OCI-LY3 (cell line): ENCODE measurements around the gene PRAMEF8.
"Not testable (repeated sequence)": the region's sequence is repeated elsewhere in the genome, so short reads cannot be mapped to it uniquely, and the experiment has no call there.

Experiments
- CTCF ChIP-seq: fragments of 200-600, 300-600 bp; sonication (generic); IDR thresholded peaks from 2 replicates; pipeline ENCODE4 v1.5.1; 2014; ENCODE audit warnings: antibody characterized with exemption, low read length, low read depth
- EZH2phosphoT487 ChIP-seq: fragments of 200-600 bp; shearing (Covaris generic); IDR thresholded peaks from 2 replicates; pipeline ENCODE4 v1.6.1; 2018; ENCODE audit warnings: antibody characterized with exemption, mixed run types, low read depth

- TF ChIP-seq CTCF, EZH2phosphoT487: not testable (repeated sequence)
These were observed 47.4 kb downstream of the PRAMEF8 start for GRCh38 chr1:13237572-13237971.
